GM21390 (cell line): ENCODE data around the gene FERD3L.

Experiments used
- ATAC-seq: cut with Tn5 transposase; IDR thresholded peaks from one replicate; pipeline ENCODE4 v1.9.1; 2021; ENCODE audit not compliant: unreplicated experiment

FERD3L gene

DNA sequence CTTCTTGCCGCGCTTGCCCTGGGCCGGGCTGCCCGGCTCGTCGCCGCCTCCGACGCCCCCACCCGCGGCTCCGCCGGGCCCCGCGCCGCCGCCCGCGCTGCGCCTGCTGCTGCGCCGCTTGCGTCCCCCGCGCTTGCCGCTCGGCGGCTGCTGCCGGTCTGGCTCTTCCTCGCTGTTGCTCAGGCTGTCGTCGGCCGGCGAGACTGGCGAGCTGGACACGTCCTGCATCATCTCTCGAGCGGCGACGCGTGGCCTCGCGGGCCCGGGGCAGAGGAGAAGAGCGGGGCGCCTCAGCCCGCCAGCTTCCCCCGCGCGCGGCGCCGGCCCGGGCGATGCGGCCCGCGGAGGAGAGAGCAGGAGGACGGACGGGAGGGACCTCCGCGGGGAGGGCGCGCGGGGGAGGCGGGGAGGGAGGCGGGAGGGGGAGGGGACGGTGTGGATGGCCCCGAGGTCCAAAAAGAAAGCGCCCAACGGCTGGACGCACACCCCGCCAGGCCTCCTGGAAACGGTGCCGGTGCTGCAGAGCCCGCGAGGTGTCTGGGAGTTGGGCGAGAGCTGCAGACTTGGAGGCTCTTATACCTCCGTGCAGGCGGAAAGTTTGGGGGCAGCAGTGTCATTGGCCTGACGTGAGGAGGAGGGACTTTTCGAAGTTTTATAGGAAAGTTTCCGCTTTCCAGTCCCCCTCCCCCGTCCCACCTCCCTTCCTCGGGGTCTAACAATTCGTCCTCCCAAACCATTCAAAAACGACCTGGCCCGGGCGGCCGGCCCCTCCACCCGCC, 27.9 kb downstream of the FERD3L start, which contains the start of gene TWIST1:
TWIST1 (minus strand) TSS at position 546 of the 779 bp plus-strand sequence; CDS start at position 231, 315 bp downstream.
- ATAC-seq = peak; percentile 51

- ATAC-seq = peak; percentile 33
Measured at GRCh38 chr7:19116121-19117090, 28.8 kb downstream of the FERD3L start.

DNA sequence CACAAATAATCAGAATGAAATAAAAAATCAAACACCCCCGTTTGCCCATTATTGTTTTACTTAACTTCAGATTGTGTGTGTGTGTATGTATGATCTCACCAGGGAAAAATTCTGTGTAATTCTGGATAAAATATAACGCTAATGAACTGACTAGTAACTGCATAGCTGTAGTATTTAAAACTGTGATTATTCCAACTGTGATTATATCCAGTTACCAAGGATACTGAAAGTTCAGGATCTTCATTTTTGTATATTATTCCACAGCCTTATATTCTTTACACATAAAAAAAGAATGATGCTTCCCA, 30.7 kb downstream of the FERD3L start:
- no peak for ATAC-seq

DNA sequence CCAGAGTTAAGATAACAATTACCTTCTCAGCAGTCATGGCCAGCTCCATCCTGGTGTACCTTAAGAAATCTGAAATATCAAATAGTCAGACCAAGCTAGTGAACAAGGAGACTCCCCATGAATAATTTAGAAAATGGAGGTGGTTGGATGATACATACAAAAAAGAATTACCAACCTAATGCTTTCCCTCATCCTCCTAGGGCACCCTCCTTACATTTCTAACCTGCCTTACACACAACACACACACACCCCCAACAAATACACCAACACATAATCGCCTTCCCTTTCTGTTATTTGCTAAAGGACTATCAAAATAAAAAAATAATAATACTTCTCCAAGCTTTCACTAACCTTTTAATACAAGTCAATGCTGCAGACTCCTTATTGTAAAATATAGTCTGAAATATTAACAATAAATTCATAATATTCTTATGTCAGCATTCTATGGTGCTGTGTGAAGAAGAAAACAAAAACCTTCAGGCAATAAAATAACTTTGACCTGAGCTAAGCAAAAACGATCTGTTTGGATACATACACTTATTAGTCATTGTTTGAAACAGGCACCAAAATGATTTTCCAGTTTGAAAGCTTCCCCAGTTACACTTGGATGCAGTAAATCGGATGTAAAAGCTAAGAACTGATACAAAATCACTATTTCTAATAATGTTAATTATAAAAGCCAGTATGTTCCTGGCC, 31.2 kb downstream of the FERD3L start:
- no peak for ATAC-seq

- no peak for ATAC-seq
Measured at GRCh38 chr7:19113002-19113350, 32.2 kb downstream of the FERD3L start.

DNA sequence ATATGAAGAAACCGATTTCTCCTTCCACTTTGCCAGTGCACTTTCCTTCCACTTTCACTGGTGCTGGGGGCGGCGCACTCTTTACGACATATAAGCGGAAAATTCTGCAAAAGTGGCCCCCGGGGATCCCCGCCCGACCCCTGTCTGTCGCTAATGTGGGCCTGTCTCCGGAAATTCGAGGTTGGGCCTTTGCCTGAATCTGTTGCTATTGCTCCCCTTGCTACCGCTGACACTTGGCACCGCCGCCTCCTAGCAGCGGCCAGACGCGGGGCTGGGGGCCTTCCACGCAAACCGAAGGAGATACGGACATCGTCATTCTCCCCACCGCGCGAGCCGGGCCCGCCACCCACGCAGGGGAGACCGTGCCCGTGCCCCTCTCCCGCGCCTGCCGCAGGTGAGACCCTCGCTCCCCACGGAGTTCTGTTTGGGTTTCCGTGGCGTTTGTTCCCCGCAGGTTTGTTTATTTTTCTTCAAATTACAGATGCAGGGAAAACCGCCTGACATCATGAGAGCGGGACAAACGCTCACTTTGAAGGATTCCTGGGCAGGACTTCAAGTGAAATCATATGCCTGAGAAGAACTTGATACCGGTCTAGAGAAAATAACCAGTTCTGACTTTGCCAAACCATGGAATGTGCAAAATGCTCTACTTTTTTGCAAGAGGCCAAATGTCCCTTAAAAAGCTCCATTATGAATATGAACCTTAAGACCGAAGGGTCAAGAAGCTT, 32.8 kb downstream of the FERD3L start:
- ATAC-seq = no peak

GRCh38 chr7:19111474-19112273, 33.5 kb downstream of the FERD3L start:
- no peak for ATAC-seq

DNA sequence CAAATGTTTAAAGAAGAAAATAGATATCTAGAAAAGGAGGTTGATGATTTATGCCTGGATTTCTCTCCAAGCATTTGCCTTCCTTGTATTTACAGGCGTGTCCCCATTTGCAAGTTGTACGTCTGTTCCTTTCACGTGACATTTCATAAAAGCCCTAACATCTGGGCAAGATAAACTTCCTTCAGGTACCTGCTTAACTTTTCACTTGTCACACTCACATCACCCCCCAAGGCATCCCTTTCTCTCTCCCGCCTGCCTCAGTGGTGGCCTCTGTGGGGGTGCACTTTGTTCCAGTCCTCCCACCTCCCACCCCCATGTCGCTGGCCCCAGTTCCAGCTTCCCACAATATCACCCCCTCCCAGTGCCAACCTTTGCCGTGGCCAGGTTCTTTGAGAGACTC, 34.4 kb downstream of the FERD3L start:
- ATAC-seq = no peak

DNA sequence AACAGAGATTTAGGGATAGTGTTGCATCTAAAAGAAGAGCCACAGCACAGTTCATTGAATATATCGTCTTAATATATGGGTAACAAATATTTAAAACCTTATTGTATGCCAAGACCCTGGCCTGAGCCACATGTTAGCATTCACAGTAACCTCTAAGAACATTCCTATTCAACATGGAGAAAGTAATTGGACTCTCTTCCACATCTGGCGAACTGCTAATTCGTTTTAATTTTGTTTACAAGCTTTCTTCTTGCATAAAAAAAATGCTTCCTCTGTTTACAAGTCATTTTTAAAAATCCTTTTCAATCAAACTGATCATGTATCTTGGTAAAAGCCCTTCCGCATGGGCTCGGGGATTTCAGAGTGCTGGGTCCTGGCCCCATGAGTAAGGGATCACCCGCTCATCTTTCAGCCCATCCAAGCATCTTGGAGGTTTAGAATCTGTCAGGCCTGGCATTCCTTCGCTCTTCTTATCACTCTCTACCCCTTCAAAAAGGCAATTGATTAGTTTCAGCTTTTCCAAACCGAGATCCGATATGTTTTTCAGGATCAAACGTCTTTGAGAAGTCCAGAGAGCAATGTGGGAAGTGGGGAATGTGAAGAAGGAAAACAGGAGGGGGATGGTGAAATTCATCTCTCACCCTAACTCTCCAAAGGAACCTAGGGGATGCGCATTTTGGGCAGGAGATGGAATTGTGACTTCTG, 35.0 kb downstream of the FERD3L start:
- ATAC-seq = no peak

GRCh38 chr7:19109000-19109946, 35.9 kb downstream of the FERD3L start:
- ATAC-seq = no peak

DNA sequence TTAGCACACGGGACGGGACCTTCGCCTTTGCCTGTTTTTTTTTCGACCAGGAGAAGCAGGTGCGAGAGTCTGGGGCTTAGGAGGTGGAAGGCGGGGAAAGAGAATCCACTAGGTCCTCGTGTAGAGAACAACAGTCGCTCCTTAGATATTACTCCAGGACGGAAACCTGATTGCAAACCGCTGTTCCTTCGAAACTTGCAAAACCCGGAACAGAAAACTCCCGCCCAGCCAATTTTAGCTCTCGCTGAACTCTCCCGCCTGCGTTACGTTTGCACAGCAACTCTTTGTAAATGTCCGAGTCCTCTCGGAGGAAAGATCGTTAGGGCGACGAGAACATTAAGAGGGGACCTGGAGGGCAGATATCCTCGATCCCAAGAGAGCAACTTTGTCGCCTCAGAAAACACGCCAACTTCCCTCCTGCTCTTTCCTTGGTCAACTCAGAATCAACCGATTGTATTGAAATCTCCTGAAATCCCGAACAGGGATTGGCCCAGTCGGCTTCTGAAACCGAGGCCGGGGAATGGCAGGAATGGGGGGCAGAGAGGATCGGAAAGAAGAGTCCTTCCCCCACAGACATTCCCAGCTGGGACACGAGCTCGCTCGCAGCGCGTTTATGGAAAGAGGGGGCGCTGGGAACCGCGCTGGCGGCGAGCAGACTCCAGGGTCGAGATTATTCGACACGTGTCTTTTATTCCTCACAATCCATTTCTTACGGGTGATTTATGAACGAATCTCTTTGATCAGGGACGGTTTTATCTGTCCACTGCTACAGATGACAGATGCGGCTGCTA, 37.7 kb downstream of the FERD3L start:
- ATAC-seq = no peak

- no peak for ATAC-seq
Measured at GRCh38 chr7:19107081-19107355, 38.2 kb downstream of the FERD3L start.

DNA sequence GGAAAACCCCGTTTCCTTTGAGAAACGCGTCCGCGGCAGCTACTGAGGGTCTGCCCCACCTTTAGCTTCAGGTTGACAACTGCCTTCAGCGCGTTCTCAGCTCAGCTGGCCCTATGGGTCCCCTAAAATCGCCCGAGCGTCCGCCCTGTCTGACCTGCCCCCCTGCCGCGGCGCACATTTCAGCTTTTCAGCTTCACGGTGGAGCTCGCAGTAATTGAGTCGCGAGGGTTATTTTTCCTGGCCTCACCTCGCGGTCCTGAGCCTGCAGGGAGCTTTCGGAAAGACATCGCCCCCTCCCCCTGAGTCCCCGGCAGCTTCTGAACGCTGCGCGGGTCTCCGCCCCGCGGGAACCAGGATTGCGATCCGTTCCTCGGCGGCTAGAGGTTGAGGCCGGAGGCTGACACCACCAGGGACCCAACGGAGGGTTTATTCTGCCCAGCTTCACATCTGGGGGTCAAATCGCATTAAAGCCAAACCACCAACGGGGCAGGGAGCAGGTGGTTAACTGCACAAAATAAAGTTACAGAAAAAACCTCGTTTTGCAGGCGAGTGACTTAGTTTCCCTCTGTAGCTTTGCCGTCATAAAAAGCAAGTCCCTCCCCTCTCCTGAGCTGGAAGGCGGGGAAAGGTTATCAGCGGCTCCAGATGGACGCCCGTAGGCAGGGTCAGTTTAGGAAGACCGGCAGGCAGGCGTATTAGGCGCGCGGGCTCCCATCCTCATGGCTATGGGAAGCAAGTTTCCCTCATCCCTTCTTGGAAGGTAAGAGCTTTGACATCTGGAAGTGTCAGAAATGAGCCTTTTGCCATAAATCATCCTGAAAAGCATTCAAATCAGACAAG, 38.8 kb downstream of the FERD3L start:
- no peak for ATAC-seq

- no peak for ATAC-seq
Measured at GRCh38 chr7:19105546-19105945, 39.7 kb downstream of the FERD3L start.

GRCh38 chr7:19104811-19105210, 40.4 kb downstream of the FERD3L start:
- no peak for ATAC-seq

- no peak for ATAC-seq
Measured at GRCh38 chr7:19102884-19103283, 42.3 kb downstream of the FERD3L start.

DNA sequence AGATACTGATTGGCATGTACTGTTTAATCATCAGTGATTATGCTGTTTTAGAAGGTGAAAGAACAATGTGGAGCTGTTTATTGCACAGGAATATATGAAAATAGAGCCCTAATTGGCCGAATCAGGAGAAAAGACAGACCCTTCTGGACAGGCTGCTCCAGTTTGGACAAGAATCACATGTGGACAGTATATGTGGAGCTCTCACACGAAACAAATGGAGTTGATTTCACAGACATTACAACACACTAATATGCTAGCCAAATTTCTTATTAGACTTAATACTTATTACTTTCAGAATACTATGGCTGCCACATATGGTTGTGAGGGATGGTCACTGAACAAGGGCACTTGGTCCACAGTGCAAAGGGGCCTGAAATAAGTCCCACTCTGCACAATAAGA, 43.3 kb downstream of the FERD3L start:
- no peak for ATAC-seq
